ENCODE data around the gene PLB1. TPM values are rescaled to one million over a fixed set of nuclear protein-coding genes. Genes with fewer than 3 reads are reported as not detected.
A peak's percentile ranks its signal among the peaks of the same experiment; 100 is the strongest.

PLB1 gene
- total and polyA plus RNA-seq, 2 experiments from 2014 or later, result 19.2 to 19.7 TPM

GRCh38 chr2:28649481-28650265 is 153.8 kb downstream of the PLB1 start:
- Histone ChIP-seq H3K9me2 (replicated peaks; ENCODE audit: insufficient read depth) (no peaks in the 10 kb centered on the region), H3K9me3 (ENCODE audit: low read depth) (no peaks in the 10 kb centered on the region), H2AFZ (no peak overlapping the region), H3K4me2 (no peak overlapping the region), H3K36me3 (replicated peaks; ENCODE audit: insufficient read depth, low read depth) (no peaks in the 10 kb centered on the region), H3K27ac (peak overlapping the region; percentile 83), H4K20me1 (ENCODE audit: insufficient read depth, poor library complexity, severe bottlenecking) (no peaks in the 10 kb centered on the region), H3K27me3 (no peaks in the 10 kb centered on the region), H3K4me3 (no peak overlapping the region), H3K79me2 (no peaks in the 10 kb centered on the region), H3K4me1 (ENCODE audit: insufficient read depth) (peaks cover 24% of the 10 kb centered on the region)
- TF ChIP-seq CTCF (IDR thresholded peaks at IDR 0.05; ENCODE audit: poor library complexity), result no peak
- TF ChIP-seq EZH2 (IDR thresholded peaks at IDR 0.05; ENCODE audit: borderline replicate concordance), result no peak
- no peak for TF ChIP-seq EZH2phosphoT487 (IDR thresholded peaks at IDR 0.05; ENCODE audit: low read depth, severe bottlenecking, unreplicated experiment)
- no peak for DNase-seq (ENCODE audit: low spot score)
- WGBS (ENCODE audit: low lambda C conversion rate, missing lambda C conversion rate), result 87% methylated on average over 8 of the region's 8 CpGs

- no peak overlapping the region for H3K27ac ChIP-seq
- TF ChIP-seq EZH2phosphoT487 (IDR thresholded peaks at IDR 0.05; ENCODE audit: low read depth, severe bottlenecking, unreplicated experiment), result no peak
- TF ChIP-seq CTCF (IDR thresholded peaks at IDR 0.05; ENCODE audit: poor library complexity), result no peak
- TF ChIP-seq EZH2 (IDR thresholded peaks at IDR 0.05; ENCODE audit: borderline replicate concordance), result no peak
- no peak overlapping the region for H3K4me2 ChIP-seq
- no peak for DNase-seq (ENCODE audit: low spot score)
- H2AFZ ChIP-seq, result no peak overlapping the region
- no peaks in the 10 kb centered on the region for H3K27me3 ChIP-seq
- no peaks in the 10 kb centered on the region for H4K20me1 ChIP-seq (ENCODE audit: insufficient read depth, poor library complexity, severe bottlenecking)
- no peaks in the 10 kb centered on the region for H3K9me2 ChIP-seq (replicated peaks; ENCODE audit: insufficient read depth)
- H3K9me3 ChIP-seq (ENCODE audit: low read depth), result no peaks in the 10 kb centered on the region
- no peak overlapping the region for H3K4me3 ChIP-seq
- peaks cover 28% of the 10 kb centered on the region for H3K4me1 ChIP-seq (ENCODE audit: insufficient read depth)
- H3K79me2 ChIP-seq, result no peaks in the 10 kb centered on the region
- H3K36me3 ChIP-seq (replicated peaks; ENCODE audit: insufficient read depth, low read depth), result no peaks in the 10 kb centered on the region
- WGBS (ENCODE audit: low lambda C conversion rate, missing lambda C conversion rate), result 86% methylated on average over 4 of the region's 4 CpGs
Observed at GRCh38 chr2:28650266-28650584, 154.4 kb downstream of the PLB1 start.

- H3K4me3 ChIP-seq, result no peak overlapping the region
- H3K79me2 ChIP-seq, result no peaks in the 10 kb centered on the region
- no peaks in the 10 kb centered on the region for H3K9me2 ChIP-seq (replicated peaks; ENCODE audit: insufficient read depth)
- H3K27ac ChIP-seq, result peak overlapping the region; percentile 4
- no peaks in the 10 kb centered on the region for H4K20me1 ChIP-seq (ENCODE audit: insufficient read depth, poor library complexity, severe bottlenecking)
- TF ChIP-seq EZH2phosphoT487 (IDR thresholded peaks at IDR 0.05; ENCODE audit: low read depth, severe bottlenecking, unreplicated experiment), result no peak
- TF ChIP-seq EZH2 (IDR thresholded peaks at IDR 0.05; ENCODE audit: borderline replicate concordance), result no peak
- no peak for TF ChIP-seq CTCF (IDR thresholded peaks at IDR 0.05; ENCODE audit: poor library complexity)
- peaks cover 35% of the 10 kb centered on the region for H3K4me1 ChIP-seq (ENCODE audit: insufficient read depth)
- no peak overlapping the region for H3K4me2 ChIP-seq
- no peaks in the 10 kb centered on the region for H3K9me3 ChIP-seq (ENCODE audit: low read depth)
- H3K27me3 ChIP-seq, result no peaks in the 10 kb centered on the region
- no peak for DNase-seq (ENCODE audit: low spot score)
- H3K36me3 ChIP-seq (replicated peaks; ENCODE audit: insufficient read depth, low read depth), result no peaks in the 10 kb centered on the region
- WGBS (ENCODE audit: low lambda C conversion rate, missing lambda C conversion rate), result 34% methylated on average over 1 of the region's 1 CpG
- no peak overlapping the region for H2AFZ ChIP-seq
Observed at GRCh38 chr2:28652217-28652616, 156.4 kb downstream of the PLB1 start.
